Stimulated activated CD4-positive, alpha-beta T cell treated with anti-CD3 and anti-CD28 coated beads, Interleukin-15, amount 100 ng/mL, for 48 hours (primary cell): Measurements from ENCODE around the gene DDX5.

Experiments used
- DNase-seq, 2 donors: peaks; one replicate each; pipeline ENCODE4 v3.0.0-alpha.2; 2020; ENCODE audit warnings: low read depth in 2 of 2

Gene DDX5

GRCh38 chr17:64506201-64506575 is at the start of gene DDX5:
Gene DDX5, minus strand, starts transcription at chr17:64506289. Its CDS starts 170 bp downstream, at chr17:64506119.
- peak; percentile 96 to 97 for DNase-seq

- DNase-seq: no peak
Measured at GRCh38 chr17:64555281-64555680, 49.2 kb upstream of the DDX5 start.

GRCh38 chr17:64554028-64554637 is 48.0 kb upstream of the DDX5 start:
- DNase-seq: no peak

- no peak for DNase-seq
Measured at GRCh38 chr17:64551461-64551860, 45.4 kb upstream of the DDX5 start.

- DNase-seq: no peak
Measured at GRCh38 chr17:64547319-64547718, 41.2 kb upstream of the DDX5 start.

- DNase-seq: no peak
Measured at GRCh38 chr17:64546716-64547115, 40.6 kb upstream of the DDX5 start.

- no peak for DNase-seq
Measured at GRCh38 chr17:64544742-64545141, 38.7 kb upstream of the DDX5 start.

GRCh38 chr17:64540118-64540776 is 34.2 kb upstream of the DDX5 start:
- DNase-seq: no peak

- DNase-seq: no peak
Measured at GRCh38 chr17:64538508-64539130, 32.5 kb upstream of the DDX5 start.

- DNase-seq: no peak
Measured at GRCh38 chr17:64537488-64537887, 31.4 kb upstream of the DDX5 start.

GRCh38 chr17:64536913-64537312 is 30.8 kb upstream of the DDX5 start:
- DNase-seq: no peak

- DNase-seq: no peak
Measured at GRCh38 chr17:64535357-64535756, 29.3 kb upstream of the DDX5 start.

- no peak for DNase-seq
Measured at GRCh38 chr17:64534187-64534586, 28.1 kb upstream of the DDX5 start.

- DNase-seq: no peak
Measured at GRCh38 chr17:64533784-64534183, 27.7 kb upstream of the DDX5 start.

GRCh38 chr17:64532409-64532808 is 26.3 kb upstream of the DDX5 start:
- no peak for DNase-seq

- DNase-seq: no peak
Measured at GRCh38 chr17:64531955-64532371, 25.9 kb upstream of the DDX5 start.

- no peak for DNase-seq
Measured at GRCh38 chr17:64529221-64529620, 23.1 kb upstream of the DDX5 start.

GRCh38 chr17:64527914-64528313 is 21.8 kb upstream of the DDX5 start:
- no peak for DNase-seq

GRCh38 chr17:64520359-64520758 is 14.3 kb upstream of the DDX5 start:
- no peak for DNase-seq

GRCh38 chr17:64519601-64520000 is 13.5 kb upstream of the DDX5 start:
- DNase-seq: no peak

- no peak for DNase-seq
Measured at GRCh38 chr17:64515829-64516228, 9.7 kb upstream of the DDX5 start.

- no peak for DNase-seq
Measured at GRCh38 chr17:64515419-64515818, 9.3 kb upstream of the DDX5 start.

GRCh38 chr17:64509179-64509578 is 3.1 kb upstream of the DDX5 start:
- DNase-seq: no peak
